Skeletal muscle cell (primary cell): ENCODE data around the gene FHL3.

ENCODE experiments used
- DNase-seq: peaks from one replicate; pipeline ENCODE4 v3.0.0-alpha.2; 2010; ENCODE audit warnings: low read depth
- H3K4me3 ChIP-seq: 2 replicates; pipeline ENCODE4 v1.5.1; 2011; ENCODE audit warnings: low read depth, mild to moderate bottlenecking, control low read depth, low read length, moderate library complexity

The FHL3 gene

GRCh38 chr1:37951041-37951782, 54.1 kb downstream of the FHL3 start:
- DNase-seq, result no peak
- H3K4me3 ChIP-seq, result no peak overlapping the region

GRCh38 chr1:37949524-37950152, 55.7 kb downstream of the FHL3 start:
- DNase-seq, result no peak
- no peak overlapping the region for H3K4me3 ChIP-seq

DNA sequence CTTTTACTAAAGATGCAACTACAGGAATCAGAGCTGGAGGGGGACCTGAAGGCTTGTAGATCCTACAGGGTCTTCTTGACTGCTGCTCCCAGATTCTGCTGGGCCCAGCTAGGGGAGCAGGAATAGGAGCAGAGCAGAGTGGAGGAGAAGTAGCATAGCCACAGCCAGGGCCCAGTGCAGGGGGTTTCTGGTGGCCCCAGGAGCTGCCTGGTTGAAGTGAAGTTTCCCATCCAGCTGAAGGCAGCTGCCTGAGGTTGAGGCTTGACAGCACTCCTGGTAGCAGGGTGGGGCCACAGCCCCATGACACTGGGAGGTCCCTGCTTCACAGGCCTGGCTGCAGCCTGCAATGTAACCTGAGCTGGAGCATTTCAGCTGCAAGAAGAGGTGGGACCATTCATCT, 56.5 kb downstream of the FHL3 start:
- no peak overlapping the region for H3K4me3 ChIP-seq

DNA sequence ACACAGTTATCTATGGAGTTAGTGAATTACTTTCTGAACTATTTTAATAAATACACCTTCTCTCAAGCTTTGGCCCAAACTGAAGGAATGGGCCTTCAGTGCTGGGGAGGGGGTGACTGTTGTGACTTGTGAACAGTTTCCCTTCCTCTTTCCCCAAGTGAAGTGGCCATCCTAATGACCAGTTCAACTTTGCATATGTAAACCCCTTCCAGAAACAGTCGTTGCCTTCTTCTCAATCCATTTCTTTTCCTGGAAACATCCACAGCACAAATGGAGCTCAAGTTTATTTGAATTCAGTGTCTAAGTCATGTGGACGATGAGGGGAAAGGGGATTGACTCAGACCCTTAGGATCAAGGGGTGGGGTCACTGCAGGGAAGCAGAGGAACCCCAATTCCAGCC, 57.1 kb downstream of the FHL3 start:
- no peak for DNase-seq
- no peak overlapping the region for H3K4me3 ChIP-seq

More for the DNA sequence above, 56.5 kb downstream of the FHL3 start:
- DNase-seq, result no peak

DNA sequence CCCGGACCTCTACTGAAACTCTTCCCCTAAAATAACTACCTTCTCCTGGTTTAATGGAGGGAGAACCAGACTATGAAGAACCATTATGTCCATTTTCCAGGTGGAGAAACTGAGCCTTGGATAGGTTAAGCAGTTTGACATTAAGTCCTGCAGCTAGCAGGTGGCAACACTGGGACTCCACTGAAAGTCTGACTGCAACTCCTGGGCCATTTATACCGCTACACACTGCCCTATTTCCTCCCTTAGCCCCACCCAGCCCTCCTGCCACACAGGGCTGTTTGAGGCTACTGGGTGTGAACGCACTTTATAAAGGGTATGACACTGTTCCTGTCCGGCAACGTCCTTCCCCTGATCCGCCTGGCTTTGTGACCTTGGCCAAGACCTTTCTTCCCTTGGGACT, 58.0 kb downstream of the FHL3 start:
- DNase-seq, result no peak
- H3K4me3 ChIP-seq, result peak overlapping the region; percentile 70
